CD4-positive, alpha-beta T cell treated with Interleukin-17A for 4 hours (primary cell): ENCODE measurements around the gene SASH3.

Experiments
- DNase-seq: peaks from one replicate; pipeline ENCODE4 v3.0.0-alpha.2; 2020; ENCODE audit warnings: mixed read lengths

SASH3 gene

GRCh38 chrX:129760155-129760554 lies 19.6 kb upstream of the SASH3 start:
- no peak for DNase-seq

GRCh38 chrX:129760981-129761380 lies 18.8 kb upstream of the SASH3 start:
- no peak for DNase-seq

- DNase-seq, result no peak
Measured at GRCh38 chrX:129761596-129761995, 18.2 kb upstream of the SASH3 start.

- no peak for DNase-seq
Measured at GRCh38 chrX:129762448-129762847, 17.3 kb upstream of the SASH3 start.

- no peak for DNase-seq
Measured at GRCh38 chrX:129763666-129764065, 16.1 kb upstream of the SASH3 start.

- no peak for DNase-seq
Measured at GRCh38 chrX:129768186-129768585, 11.6 kb upstream of the SASH3 start.

GRCh38 chrX:129768586-129769466 lies 10.9 kb upstream of the SASH3 start:
- DNase-seq, result no peak

GRCh38 chrX:129769467-129770154 lies 10.1 kb upstream of the SASH3 start:
- peak; percentile 87 for DNase-seq

- peak; percentile 64 for DNase-seq
Measured at GRCh38 chrX:129771266-129771995, 8.3 kb upstream of the SASH3 start.

- peak; percentile 51 for DNase-seq
Measured at GRCh38 chrX:129772796-129773431, 6.8 kb upstream of the SASH3 start.

GRCh38 chrX:129773649-129774458 lies 5.9 kb upstream of the SASH3 start:
- peak; percentile 52 for DNase-seq

- DNase-seq, result peak; percentile 83
Measured at GRCh38 chrX:129777218-129778030, 2.3 kb upstream of the SASH3 start.

- DNase-seq, result no peak
Measured at GRCh38 chrX:129779086-129779672, 570 bp upstream of the SASH3 start.

- no peak for DNase-seq
Measured at GRCh38 chrX:129780441-129781105, 824 bp downstream of the SASH3 start.

- peak; percentile 87 for DNase-seq
Measured at GRCh38 chrX:129781134-129781672, 1.5 kb downstream of the SASH3 start.

GRCh38 chrX:129781680-129782495 lies 2.1 kb downstream of the SASH3 start:
- DNase-seq, result peak; percentile 55

GRCh38 chrX:129782706-129783105 lies 3.0 kb downstream of the SASH3 start:
- DNase-seq, result no peak

- peak; percentile 50 for DNase-seq
Measured at GRCh38 chrX:129783291-129783713, 3.6 kb downstream of the SASH3 start.

GRCh38 chrX:129784371-129784770 lies 4.6 kb downstream of the SASH3 start:
- DNase-seq, result no peak
